ENCODE measurements around the gene SLC1A5.
"Not testable (repeated sequence)": the region's sequence is repeated elsewhere in the genome, so short reads cannot be mapped to it uniquely, and the experiment has no call there.

The SLC1A5 gene

DNA sequence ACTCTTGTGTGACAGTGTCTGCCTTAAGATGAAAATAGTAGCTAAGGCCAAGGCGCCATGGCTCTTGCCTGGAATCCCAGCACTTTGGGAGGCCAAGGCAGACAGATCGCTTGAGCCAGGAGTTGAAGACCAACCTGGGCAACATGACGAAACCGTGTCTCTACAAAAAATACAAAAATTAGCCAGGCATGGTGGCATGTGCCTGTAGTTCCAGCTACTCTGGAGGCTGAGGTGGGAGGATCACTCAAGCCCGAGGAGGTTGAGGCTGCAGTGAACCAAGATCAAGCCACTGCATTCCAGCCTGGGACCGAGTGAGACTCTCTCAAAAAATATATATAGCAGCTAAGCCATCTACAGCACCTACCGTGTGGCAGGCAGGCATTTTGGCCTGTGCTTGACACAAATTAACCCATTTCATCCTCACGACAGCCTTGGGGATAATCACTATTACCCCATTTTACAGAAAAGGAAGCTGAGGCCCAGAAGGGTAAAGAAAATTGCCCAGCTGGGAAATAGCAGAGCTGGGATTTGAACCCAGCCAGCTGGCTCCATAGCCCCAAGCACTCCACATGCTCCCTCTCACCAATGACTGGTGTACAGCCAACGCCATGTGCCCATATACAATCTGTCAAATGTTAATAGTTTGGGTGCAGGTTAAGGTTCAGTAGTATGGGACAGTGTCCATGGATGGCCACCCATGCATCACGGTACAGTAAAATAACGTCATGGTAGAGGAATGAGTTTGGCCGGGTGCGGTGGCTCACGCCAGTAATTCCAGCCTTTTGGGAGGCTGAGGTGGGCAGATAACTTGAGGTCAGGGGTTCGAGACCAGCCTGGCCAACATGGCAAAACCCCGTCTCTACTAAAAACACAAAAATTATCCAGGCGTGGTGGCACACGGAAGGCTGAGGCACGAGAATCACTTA lies 3.1 kb downstream of the SLC1A5 start:
- Mint-ChIP-seq H3K4me3 (peak overlapping the region; percentile 98), H3K36me3 (peaks cover 32% of the 10 kb centered on the region), H3K9me3 (no peaks in the 10 kb centered on the region), H3K4me1 (peaks cover 41% of the 10 kb centered on the region), H3K27ac (peak overlapping the region; percentile 98), H3K27me3 (no peaks in the 10 kb centered on the region)

DNA sequence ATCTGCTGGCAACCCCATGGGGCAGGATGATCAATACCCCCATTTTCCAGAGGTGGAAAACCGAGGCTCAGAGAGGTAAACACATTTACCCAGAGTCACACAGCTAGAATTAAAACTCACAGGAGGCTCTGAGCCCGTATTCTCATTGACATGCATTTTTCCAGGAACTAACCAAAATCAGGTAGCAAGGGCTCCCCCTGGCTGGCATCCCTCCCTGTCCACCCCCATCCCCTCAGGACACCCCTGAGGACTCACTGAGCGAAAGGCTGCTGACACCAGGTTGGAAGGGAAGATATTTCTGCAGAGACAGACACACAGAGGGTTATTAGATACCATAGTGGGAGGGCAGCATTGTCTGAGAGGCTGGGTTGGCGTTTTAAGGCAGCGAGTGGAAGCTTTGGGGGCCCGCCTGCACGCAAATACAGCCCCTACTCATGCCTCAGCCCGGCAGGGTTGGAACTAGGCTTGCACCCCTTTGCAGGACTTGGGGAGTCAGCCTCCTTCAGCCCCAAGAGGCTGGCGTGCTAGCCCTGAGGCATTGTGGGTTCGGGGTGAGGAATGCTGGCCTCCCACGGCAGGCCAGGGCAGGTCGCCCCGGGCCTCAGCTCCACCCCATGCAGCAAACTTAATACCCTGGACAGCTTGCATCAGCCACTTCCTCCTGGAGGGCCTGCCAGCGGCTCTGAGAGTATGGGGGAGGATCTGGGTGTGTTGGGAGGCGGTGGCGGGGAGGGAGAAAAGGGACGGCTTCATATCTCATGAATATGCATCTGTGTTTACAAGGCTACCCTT lies 3.9 kb downstream of the SLC1A5 start:
- Mint-ChIP-seq H3K36me3 (peaks cover 32% of the 10 kb centered on the region), H3K4me1 (peaks cover 41% of the 10 kb centered on the region), H3K4me3 (peak overlapping the region; percentile 98), H3K27me3 (no peaks in the 10 kb centered on the region), H3K27ac (peak overlapping the region; percentile 95), H3K9me3 (no peaks in the 10 kb centered on the region)

DNA sequence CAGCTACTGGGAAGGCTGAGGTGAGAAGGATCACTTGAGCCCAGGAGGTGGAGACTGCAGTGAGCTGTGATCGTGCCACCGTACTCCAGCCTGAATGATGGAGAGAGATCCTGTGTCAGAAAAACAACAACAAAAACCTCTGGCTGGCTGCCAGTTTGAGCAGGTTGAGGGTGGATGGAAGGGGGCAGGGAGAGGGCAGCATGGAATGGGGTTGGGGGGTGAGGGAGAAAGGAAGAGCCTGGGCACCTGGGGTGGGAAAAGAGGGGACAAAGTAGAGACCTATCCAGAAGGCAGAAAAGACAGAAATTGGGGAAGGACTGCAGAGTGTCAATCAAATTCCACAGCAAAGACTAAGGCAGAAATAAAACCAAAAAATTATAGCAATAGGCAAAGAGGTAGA lies 4.7 kb downstream of the SLC1A5 start:
- Mint-ChIP-seq H3K27ac (peak overlapping the region; percentile 95), H3K4me1 (peaks cover 33% of the 10 kb centered on the region), H3K36me3 (peaks cover 32% of the 10 kb centered on the region), H3K4me3 (peak overlapping the region; percentile 98), H3K27me3 (no peaks in the 10 kb centered on the region), H3K9me3 (no peaks in the 10 kb centered on the region)

DNA sequence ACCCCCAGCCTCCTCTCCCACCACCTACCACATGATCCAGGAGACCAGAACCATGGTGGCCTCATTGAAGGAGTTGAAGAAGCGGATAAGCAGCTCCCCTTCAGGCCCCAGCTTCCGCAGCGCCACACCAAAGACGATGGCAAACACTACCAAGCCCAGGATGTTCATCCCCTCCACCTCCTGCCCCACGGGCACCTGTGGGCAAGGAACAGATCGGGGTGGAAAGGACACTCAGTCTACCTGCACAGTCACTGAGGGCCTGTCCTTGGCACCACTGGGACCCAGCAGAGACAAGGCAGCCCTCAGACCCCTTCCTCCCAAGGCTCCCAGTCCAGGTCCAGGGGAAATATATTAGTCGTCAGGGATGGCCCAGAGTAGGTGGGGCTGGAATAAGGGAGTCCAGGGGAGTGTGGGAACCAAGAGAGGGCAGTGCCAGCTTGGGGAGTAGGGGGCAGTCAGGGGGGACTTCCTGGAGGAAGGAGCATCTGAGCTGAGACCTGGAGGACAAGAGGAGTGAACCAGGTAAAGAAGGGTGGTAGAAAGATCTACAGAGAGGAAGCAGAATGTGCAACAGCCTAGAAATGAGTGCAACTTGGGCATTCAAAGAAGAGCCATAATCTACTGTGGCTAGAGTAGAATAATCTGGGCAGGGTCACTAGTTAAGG lies 5.9 kb downstream of the SLC1A5 start:
- H3K4me1 Mint-ChIP-seq: peaks cover 33% of the 10 kb centered on the region
- no peaks in the 10 kb centered on the region for H3K27me3 Mint-ChIP-seq
- H3K4me3 Mint-ChIP-seq: peak overlapping the region; percentile 98
- peaks cover 35% of the 10 kb centered on the region for H3K36me3 Mint-ChIP-seq
- no peaks in the 10 kb centered on the region for H3K9me3 Mint-ChIP-seq
- H3K27ac Mint-ChIP-seq: peak overlapping the region; percentile 68

DNA sequence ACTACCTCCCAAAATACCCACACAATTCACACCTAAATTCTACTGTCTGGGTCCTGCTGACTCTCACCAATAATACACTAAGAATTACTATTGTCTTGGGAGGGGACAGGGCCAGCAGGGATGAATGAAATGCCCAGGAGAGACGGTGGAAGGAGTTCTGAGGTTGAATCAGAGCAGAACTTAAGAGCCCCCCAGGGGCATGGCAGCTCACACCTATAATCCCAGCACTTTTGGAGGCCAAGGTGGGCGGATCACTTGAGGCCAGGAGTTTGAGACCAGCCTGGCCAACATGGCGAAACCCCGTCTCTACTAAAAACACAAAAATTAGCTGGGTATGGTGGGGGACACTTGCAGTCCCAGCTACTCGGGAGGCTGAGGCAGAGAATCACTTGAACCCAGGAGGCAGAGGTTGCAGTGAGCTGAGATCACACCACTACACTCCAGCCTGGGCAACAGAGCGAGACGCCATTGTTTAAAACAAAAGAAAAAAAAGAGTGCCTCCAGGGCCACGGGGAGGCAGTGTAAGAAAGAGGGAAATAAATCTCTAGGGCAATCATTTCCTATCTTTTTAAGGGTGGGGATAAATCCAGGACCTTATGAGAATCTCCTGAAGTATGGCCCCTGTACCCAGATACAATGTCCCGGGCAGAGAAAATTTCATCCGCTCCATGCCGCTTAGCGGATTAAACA lies 10.3 kb downstream of the SLC1A5 start:
- H3K36me3 Mint-ChIP-seq: peaks cover 17% of the 10 kb centered on the region
- H3K27me3 Mint-ChIP-seq, H3K27ac Mint-ChIP-seq: not testable (repeated sequence)

DNA sequence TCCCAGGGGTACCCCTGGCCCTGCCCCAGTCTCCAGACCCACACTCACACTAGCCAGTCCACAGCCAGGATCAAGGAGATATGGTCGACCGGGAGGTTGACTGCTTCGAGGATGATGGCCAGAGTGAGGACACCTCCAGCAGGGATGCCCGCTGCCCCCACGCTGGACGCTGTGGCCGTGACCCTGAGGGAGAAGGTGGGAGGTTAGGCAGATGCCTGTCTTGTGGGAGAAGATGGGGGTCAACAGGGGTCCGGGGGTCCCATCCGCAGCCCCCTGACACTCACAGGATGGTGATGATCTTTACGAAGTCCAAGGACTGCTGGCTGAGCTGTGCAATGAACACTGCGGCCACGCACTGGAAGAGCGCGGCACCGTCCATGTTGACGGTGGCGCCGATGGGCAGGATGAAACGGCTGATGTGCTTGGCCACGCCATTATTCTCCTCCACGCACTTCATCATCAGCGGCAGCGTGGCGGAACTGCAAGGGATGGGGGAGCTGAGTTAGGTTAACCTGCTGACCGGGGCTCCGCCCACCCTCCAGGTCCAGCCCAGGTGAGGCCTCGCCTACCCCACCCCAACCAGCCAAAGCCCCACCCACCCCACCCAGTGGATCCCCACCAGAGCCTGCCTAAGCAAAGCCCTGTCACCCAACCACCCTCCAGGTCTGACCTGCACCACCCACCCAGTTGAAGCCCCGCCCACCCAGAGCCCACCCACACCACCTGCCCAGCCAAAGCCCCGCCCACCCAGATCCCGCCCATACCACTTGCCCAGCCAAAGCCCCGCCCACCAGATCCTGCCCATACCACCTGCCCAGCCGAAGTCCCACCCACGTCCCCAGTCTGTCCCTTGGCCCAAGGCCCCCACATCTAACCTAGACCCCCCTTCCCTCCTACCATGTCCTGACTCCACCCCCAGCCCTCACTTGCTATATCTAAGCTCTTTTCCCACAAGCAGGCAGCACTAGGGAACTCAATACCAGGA lies 11.2 kb downstream of the SLC1A5 start:
- Mint-ChIP-seq H3K36me3 (peaks cover 12% of the 10 kb centered on the region), H3K9me3 (no peaks in the 10 kb centered on the region), H3K27me3 (no peaks in the 10 kb centered on the region), H3K4me3 (no peak overlapping the region), H3K27ac (peak overlapping the region; percentile 65), H3K4me1 (no peaks in the 10 kb centered on the region)

More for the DNA sequence above, 10.3 kb downstream of the SLC1A5 start:
- H3K4me3 Mint-ChIP-seq, H3K4me1 Mint-ChIP-seq, H3K9me3 Mint-ChIP-seq: not testable (repeated sequence)

DNA sequence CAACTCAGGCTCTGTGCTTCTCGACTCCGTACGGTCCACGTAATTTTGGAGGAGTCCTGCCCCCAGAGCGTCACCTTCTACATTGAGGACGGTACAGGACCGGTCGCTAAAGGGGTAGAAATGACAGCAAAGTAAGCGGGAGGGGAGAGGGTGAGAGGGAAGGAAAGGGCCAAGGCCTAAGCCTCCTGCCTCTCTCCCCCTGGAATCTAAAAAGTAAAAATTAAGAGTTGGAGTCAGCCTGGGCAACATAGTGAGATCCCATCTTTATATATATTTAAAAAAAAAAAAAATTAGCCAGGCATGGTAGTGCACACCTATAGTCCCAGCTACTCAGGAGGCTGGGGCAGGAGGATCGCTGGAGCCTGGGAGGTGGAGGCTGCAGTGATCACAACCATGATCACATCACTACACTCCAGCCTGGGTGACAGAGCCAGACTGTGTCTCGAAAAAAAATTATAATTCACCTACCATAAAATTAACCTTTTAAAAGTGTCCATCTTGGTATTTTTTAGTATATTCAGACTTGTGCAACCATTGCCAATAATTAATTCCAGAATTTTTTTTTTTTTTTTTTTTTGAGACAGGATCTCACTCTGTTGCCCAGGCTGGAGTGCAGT lies 12.6 kb downstream of the SLC1A5 start:
- Mint-ChIP-seq H3K4me3 (no peak overlapping the region), H3K9me3 (no peaks in the 10 kb centered on the region), H3K27ac (no peak overlapping the region), H3K36me3 (peaks cover 11% of the 10 kb centered on the region), H3K27me3 (no peaks in the 10 kb centered on the region), H3K4me1 (no peaks in the 10 kb centered on the region)

DNA sequence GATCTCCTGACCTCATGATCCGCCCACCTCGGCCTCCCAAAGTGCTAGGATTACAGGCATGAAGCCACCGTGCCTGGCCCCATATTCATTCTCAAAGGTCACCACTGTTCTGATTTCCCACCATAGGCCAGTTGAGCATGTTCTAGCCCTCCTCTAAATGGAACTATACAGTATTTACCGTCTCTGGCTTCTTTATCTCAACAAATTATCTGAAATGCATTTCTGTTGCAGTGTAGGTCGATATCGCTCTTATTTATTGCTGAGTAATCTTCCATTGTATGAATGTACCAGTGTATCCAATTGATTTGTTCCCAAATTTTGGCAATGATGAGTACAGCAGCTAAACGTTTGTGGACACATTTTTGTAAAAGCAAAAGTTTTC lies 15.4 kb downstream of the SLC1A5 start:
- Mint-ChIP-seq H3K4me3 (no peak overlapping the region), H3K9me3 (no peaks in the 10 kb centered on the region), H3K4me1 (no peaks in the 10 kb centered on the region), H3K36me3 (peaks cover 11% of the 10 kb centered on the region), H3K27ac (peak overlapping the region; percentile 68), H3K27me3 (no peaks in the 10 kb centered on the region)

DNA sequence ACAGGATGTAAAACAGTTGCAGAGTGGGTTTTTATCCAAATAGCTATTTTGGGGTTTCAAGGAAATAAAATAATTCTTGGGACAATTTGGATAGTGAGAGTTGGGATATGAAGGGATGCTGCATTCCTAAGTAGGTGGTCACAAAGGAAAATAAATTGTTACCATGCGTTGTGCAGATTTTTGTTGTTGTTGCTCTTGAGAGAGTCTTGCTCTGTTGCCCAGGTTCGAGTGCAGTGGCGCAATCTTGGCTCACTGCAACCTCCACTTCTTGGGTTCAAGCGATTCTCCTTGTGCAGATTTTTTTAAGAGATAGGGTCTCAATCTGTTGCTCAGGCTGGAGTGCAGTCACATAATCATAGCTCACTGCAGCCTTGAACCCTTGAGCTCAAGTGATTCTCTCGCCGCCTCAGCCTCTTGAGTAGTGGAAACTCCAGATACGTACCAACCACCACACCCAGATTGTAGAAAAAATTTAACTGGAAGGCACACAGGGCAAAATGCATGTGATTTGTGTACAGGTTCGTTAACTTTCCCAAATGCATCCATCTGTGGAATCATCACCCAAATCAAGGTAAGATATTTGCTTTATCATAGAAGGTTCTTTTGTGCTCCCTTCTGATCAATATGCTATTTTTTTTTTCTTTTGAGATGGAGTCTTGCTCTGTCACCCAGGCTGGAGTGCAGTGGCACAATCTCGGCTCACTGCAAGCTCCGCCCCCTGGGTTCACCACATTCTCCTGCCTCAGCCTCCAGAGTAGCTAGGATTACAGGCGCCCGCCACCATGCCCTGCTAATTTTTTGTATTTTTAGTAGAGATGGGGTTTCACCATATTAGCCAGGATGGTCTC lies 16.0 kb downstream of the SLC1A5 start:
- H3K36me3 Mint-ChIP-seq: peaks cover 8% of the 10 kb centered on the region

DNA sequence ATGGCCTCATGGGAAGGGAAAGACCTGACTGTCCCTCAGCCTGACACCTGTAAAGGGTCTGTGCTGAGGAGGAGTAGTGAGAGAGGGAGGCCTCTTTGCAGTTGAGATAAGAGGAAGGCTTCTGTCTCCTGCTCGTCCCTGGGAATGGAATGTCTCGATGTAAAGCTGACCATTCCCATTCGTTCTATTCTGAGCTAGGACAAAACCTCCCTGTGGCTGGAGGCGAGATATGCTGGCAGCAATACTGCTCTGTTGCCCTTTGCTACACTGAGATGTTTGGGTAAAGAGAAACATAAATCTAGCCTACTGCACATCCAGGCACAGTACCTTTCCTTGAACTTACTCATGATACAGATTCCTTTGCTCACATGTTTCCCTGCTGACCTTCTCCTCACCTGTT lies 19.6 kb downstream of the SLC1A5 start:
- not testable (repeated sequence) for H3K36me3 Mint-ChIP-seq, H3K4me1 Mint-ChIP-seq, H3K4me3 Mint-ChIP-seq, H3K27me3 Mint-ChIP-seq, H3K27ac Mint-ChIP-seq, H3K9me3 Mint-ChIP-seq

More for the DNA sequence above, 16.0 kb downstream of the SLC1A5 start:
- no peaks in the 10 kb centered on the region for H3K9me3 Mint-ChIP-seq
- no peak overlapping the region for H3K4me3 Mint-ChIP-seq
- H3K4me1 Mint-ChIP-seq: no peaks in the 10 kb centered on the region
- H3K27ac Mint-ChIP-seq: no peak overlapping the region
- no peaks in the 10 kb centered on the region for H3K27me3 Mint-ChIP-seq

DNA sequence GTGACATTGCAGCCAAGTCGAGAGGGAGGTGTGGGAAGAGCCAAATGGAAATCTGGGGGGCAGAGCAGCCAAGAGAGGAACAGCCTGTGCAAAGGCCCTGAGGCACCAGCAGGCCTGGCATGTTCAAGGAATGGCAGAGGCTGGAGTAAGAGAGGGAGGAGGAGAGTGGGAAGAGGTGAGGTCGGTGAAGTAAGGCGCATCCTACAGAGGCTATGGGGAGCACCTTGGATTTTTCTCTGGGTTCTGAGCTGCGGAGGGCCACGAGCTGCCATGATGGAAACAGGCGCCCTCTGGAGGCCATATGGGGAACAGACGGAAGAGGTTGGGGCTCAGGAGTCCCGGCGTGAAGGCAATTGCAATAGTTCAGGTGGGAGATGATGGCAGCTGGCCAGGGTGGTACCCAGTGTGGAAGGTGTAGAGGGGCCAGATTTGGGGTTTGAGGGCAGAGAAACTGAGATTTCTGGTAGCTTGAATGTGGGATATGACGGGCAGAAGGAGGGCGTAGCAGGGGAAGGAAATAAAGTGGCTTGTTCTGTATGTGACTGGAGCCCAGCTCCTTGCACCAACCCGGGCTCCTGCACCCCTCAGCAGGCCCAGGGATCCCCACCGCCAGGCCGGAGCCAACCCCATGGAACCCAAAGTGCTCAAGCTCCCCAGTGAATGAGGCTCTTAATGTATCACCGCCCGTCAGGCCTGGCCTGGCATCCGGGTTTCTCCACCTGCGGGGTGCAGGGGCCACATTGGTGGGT lies 21.7 kb downstream of the SLC1A5 start:
- H3K36me3 Mint-ChIP-seq: peaks cover 2% of the 10 kb centered on the region
- H3K4me3 Mint-ChIP-seq: no peak overlapping the region
- no peaks in the 10 kb centered on the region for H3K4me1 Mint-ChIP-seq
- H3K27me3 Mint-ChIP-seq: no peaks in the 10 kb centered on the region
- H3K9me3 Mint-ChIP-seq: no peaks in the 10 kb centered on the region
- peak overlapping the region; percentile 2 for H3K27ac Mint-ChIP-seq

DNA sequence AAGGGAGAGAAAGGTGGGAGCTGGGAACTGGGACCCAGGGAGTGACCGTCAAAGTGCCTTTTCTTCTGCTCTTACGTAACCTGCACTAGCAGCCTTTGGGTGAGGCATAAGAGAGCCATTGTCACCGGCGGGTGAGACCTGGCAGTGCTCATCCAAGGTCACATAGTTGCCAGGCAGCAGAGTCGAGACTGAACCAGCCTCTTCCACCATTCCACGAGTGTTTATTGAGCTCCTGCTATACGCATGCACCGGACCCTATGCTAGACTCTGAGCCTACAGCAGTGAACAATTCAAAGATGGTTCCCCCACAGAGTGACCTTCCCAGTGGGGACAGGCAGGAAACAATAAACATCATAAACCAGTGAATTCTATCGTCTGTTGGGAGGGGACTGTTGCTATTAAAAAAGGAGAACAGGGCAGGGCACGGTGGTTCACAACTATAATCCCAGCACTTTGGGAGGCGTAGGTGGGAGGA lies 23.5 kb downstream of the SLC1A5 start:
- no peaks in the 10 kb centered on the region for H3K36me3 Mint-ChIP-seq
- no peaks in the 10 kb centered on the region for H3K4me1 Mint-ChIP-seq
- H3K27ac Mint-ChIP-seq: no peak overlapping the region
- no peaks in the 10 kb centered on the region for H3K27me3 Mint-ChIP-seq
- no peak overlapping the region for H3K4me3 Mint-ChIP-seq
- no peaks in the 10 kb centered on the region for H3K9me3 Mint-ChIP-seq

All from activated naive CD4-positive, alpha-beta T cell treated with anti-CD3 and anti-CD28 coated beads, Interleukin-2, amount 50 U/mL, for 24 hours (primary cell).